HL-60 (cell line): ENCODE measurements around the gene NPM1.

ENCODE experiments used
- DNase-seq, 2 experiments: peaks; one replicate each; pipeline ENCODE4 v3.0.0-alpha.2; 2010 to 2020; ENCODE audit warnings: low read depth in 1 of 2, low spot score in 1 of 2
- H3K27ac ChIP-seq: fragments of 250-450 bp; sonication (Bioruptor Pico); replicated peaks from 2 replicates; pipeline ENCODE4 v1.5.1; 2020; ENCODE audit warnings: mild to moderate bottlenecking, moderate library complexity
- H3K27me3 ChIP-seq: fragments of 250-450 bp; sonication (Bioruptor Pico); 2 replicates; pipeline ENCODE4 v1.5.1; 2021; ENCODE audit warnings: mild to moderate bottlenecking, moderate library complexity; ENCODE audit not compliant: insufficient read depth, poor library complexity, severe bottlenecking
- H3K4me3 ChIP-seq: replicated peaks from 2 replicates; pipeline ENCODE4 v1.5.1; 2011; ENCODE audit warnings: mild to moderate bottlenecking, control low read depth, low read length; ENCODE audit not compliant: insufficient read depth
- CTCF ChIP-seq: IDR thresholded peaks from one replicate; pipeline ENCODE4 v1.5.1; 2011; ENCODE audit warnings: low read length, control low read depth, inconsistent platforms; ENCODE audit not compliant: insufficient read depth
- GABPA ChIP-seq: IDR thresholded peaks from 2 replicates; pipeline ENCODE4 v1.6.1; 2012; ENCODE audit warnings: low read depth
- POLR2AphosphoS5 ChIP-seq: IDR thresholded peaks from 2 replicates; pipeline ENCODE4 v1.6.1; 2012; ENCODE audit warnings: low read depth
- REST ChIP-seq: IDR thresholded peaks from 2 replicates; pipeline ENCODE4 v1.6.1; 2012; ENCODE audit warnings: low read depth; ENCODE audit not compliant: insufficient replicate concordance
- SPI1 ChIP-seq: IDR thresholded peaks from 2 replicates; pipeline ENCODE4 v1.6.1; 2012; ENCODE audit warnings: low read depth, mild to moderate bottlenecking, borderline replicate concordance

The NPM1 gene

GRCh38 chr5:171405615-171406014 is 18.0 kb downstream of the NPM1 start:
- peak in 1 of 2 experiments; percentile 52 for DNase-seq
- TF ChIP-seq POLR2AphosphoS5 (no peak), CTCF (peak; percentile 14)
- Histone ChIP-seq H3K4me3 (no peak overlapping the region), H3K27ac (no peak overlapping the region), H3K27me3 (no peaks in the 10 kb centered on the region)

- H3K4me3 ChIP-seq = no peak overlapping the region
- TF ChIP-seq CTCF (no peak), GABPA (no peak), POLR2AphosphoS5 (no peak), REST (no peak), SPI1 (no peak)
- no peak for DNase-seq
- no peaks in the 10 kb centered on the region for H3K27me3 ChIP-seq
- no peak overlapping the region for H3K27ac ChIP-seq
Observed at GRCh38 chr5:171407234-171407633, 19.6 kb downstream of the NPM1 start.

- no peak overlapping the region for H3K27ac ChIP-seq
- no peaks in the 10 kb centered on the region for H3K27me3 ChIP-seq
- H3K4me3 ChIP-seq = no peak overlapping the region
- TF ChIP-seq REST (no peak), POLR2AphosphoS5 (0 out of 2 replicates have a peak, but pooled peaks have one; percentile 40), GABPA (no peak), SPI1 (no peak), CTCF (no peak)
- DNase-seq = no peak
Observed at GRCh38 chr5:171409164-171410136, 21.8 kb downstream of the NPM1 start.
